Sigmoid colon (tissue), 7 donors: ENCODE results near the gene SOX10. TPM values are rescaled to one million over a fixed set of nuclear protein-coding genes. Genes with fewer than 3 reads are reported as not detected.
A peak's percentile ranks its signal among the peaks of the same experiment; 100 is the strongest.
"Not testable (repeated sequence)": the region's sequence is repeated elsewhere in the genome, so short reads cannot be mapped to it uniquely, and the experiment has no call there.

Experiments used
- DNase-seq: peaks from one replicate; pipeline ENCODE4 v3.0.0-alpha.2; 2019
- H3K27ac ChIP-seq, 4 donors: fragments of 200-600 bp; sonication (generic); one replicate each; pipeline ENCODE4 v1.5.1; 2016 to 2019; ENCODE audit warnings: mild to moderate bottlenecking in 1 of 4
- H3K27me3 ChIP-seq, 3 donors: fragments of 200-600 bp; sonication (generic); one replicate each; pipeline ENCODE4 v1.5.1; 2019; ENCODE audit warnings: mild to moderate bottlenecking in 1 of 3
- H3K36me3 ChIP-seq, 4 donors: fragments of 200-600 bp; sonication (generic); one replicate each; pipeline ENCODE4 v1.5.1; 2016 to 2019
- H3K4me1 ChIP-seq, 4 donors: fragments of 200-600 bp; sonication (generic); one replicate each; pipeline ENCODE4 v1.5.1; 2017 to 2019
- H3K4me3 ChIP-seq, 4 donors: fragments of 200-600 bp; sonication (generic); one replicate each; pipeline ENCODE4 v1.5.1; 2017 to 2019; ENCODE audit warnings: mild to moderate bottlenecking in 2 of 4, moderate library complexity in 1 of 4
- H3K9me3 ChIP-seq, 4 donors: fragments of 200-600 bp in 3 of 4; sonication (generic) in 3 of 4; one replicate each; pipeline versions ENCODE4 v1.5.1 to v1.6.1; 2013 to 2019
- EP300 ChIP-seq, 4 donors: sonication (generic); formaldehyde crosslinking; IDR thresholded peaks; one replicate each; pipeline ENCODE4 v1.6.1; 2017; ENCODE audit warnings: antibody characterized with exemption in 4 of 4
- POLR2A ChIP-seq, 2 donors: fragments of 450-650 bp; IDR thresholded peaks; one replicate each; pipeline ENCODE4 v1.6.1; 2016; ENCODE audit warnings: antibody characterized with exemption in 2 of 2, mild to moderate bottlenecking in 2 of 2, moderate library complexity in 2 of 2
- POLR2AphosphoS5 ChIP-seq, 4 donors: sonication (generic); formaldehyde crosslinking; IDR thresholded peaks; one replicate each; pipeline ENCODE4 v1.6.1; 2017; ENCODE audit warnings: antibody characterized with exemption in 4 of 4
- WGBS, 2 donors: extraction: QIAGEN DNeasy Blood & Tissue Kit; methylation state at CpG; one replicate each; pipeline ENCODE4 v1.1.7; 2013; 5-methylcytosine and 5-hydroxymethylcytosine counted together
- intact Hi-C: fragments of 100-400 bp; cut with DNase I; formaldehyde crosslinking; loops from one replicate; pipeline ENCODE4 v1.15.1; 2023
- polyA plus RNA-seq, 3 donors: library from polyadenylated mRNA; stranded (reverse); fragments of 200-250 nt; gene quantifications; one replicate each; pipeline ENCODE4 v1.2.3, GENCODE V29; 2013
- total RNA-seq, 4 donors: library from RNA; depleted of rRNA; stranded (reverse); fragments of >200 nt; gene quantifications; one replicate each; pipeline ENCODE4 v1.1.0, GENCODE V29; 2016
- TF ChIP-seq, protein P1 (sequence below), 4 experiments: fragments of 450-650 bp in 3 of 4; fragments of 200-600 bp in 1 of 4; IDR thresholded peaks; one replicate each; pipeline ENCODE4 v1.5.1; 2016 to 2019; ENCODE audit warnings: antibody characterized with exemption in 4 of 4, mild to moderate bottlenecking in 3 of 4, moderate library complexity in 2 of 4
- donor health status: healthy with polysubstance abuse.
- donor health status: Bipolar disorder and iron deficiency.
- donor health status: healthy.

The SOX10 gene
- total and polyA plus RNA-seq, 7 donors: 0.23 to 17.5 (median 3.8) TPM

DNA sequence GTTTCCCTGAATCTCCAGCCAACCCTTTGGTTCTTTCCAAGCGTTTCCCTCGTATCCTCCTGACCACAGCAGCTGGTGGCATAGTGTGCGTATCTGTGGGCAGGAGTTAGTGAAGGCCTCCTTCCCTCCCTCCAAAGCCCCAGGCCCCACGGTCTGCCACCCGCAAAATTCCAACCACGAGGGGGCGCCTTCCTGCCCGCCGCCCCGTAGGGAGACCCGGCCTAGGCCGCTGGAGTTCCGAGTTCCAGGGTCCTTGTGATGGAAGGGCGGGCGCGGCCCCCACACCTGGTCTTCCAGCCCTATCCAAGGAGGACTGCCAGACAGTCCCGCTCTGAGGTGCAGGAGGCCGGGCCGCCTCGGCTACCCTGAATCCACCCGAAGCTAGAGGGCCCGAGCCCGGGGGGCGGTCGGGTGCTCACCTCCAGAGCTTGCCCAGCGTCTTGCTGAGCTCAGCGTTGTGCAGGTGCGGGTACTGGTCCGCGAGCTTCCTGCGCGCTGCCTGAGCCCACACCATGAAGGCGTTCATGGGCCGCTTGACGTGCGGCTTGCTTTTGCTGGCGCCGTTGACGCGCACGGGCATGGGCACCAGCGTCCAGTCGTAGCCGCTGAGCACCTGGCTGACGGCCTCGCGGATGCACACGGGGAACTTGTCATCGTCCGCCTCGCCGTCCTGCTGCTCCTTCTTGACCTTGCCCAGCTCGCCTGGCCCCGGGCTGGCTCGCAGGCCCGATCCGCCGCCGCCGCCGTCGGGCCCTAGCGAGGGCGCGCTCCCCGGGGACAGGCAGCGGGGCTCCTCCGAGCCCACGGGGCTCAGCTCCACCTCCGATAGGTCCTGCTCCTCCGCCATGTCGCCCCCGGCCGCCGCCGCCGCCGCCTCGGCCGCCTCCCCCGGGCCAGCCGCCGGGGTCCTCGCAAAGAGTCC, 1.2 kb downstream of the SOX10 start:
- TF ChIP-seq, protein P1, sequence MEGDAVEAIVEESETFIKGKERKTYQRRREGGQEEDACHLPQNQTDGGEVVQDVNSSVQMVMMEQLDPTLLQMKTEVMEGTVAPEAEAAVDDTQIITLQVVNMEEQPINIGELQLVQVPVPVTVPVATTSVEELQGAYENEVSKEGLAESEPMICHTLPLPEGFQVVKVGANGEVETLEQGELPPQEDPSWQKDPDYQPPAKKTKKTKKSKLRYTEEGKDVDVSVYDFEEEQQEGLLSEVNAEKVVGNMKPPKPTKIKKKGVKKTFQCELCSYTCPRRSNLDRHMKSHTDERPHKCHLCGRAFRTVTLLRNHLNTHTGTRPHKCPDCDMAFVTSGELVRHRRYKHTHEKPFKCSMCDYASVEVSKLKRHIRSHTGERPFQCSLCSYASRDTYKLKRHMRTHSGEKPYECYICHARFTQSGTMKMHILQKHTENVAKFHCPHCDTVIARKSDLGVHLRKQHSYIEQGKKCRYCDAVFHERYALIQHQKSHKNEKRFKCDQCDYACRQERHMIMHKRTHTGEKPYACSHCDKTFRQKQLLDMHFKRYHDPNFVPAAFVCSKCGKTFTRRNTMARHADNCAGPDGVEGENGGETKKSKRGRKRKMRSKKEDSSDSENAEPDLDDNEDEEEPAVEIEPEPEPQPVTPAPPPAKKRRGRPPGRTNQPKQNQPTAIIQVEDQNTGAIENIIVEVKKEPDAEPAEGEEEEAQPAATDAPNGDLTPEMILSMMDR (IDR thresholded peaks at IDR 0.05): peak in 1 of 4 experiments; percentile 27
- no peak for TF ChIP-seq EP300 (IDR thresholded peaks at IDR 0.05)
- no peak for TF ChIP-seq POLR2A (IDR thresholded peaks at IDR 0.05)
- Histone ChIP-seq H3K36me3 (no peaks in the 10 kb centered on the region), H3K9me3 (no peaks in the 10 kb centered on the region), H3K4me3 (peak overlapping the region; percentile 25 to 42 (median 31)), H3K27me3 (no peaks in the 10 kb centered on the region), H3K27ac (peak overlapping the region; percentile 5 to 57 (median 56)), H3K4me1 (no peaks in the 10 kb centered on the region)
- intact Hi-C loops: no loop called here
- WGBS, 2 donors: 80 to 91% methylated on average over 84 of the region's 84 CpGs
- DNase-seq: no peak

DNA sequence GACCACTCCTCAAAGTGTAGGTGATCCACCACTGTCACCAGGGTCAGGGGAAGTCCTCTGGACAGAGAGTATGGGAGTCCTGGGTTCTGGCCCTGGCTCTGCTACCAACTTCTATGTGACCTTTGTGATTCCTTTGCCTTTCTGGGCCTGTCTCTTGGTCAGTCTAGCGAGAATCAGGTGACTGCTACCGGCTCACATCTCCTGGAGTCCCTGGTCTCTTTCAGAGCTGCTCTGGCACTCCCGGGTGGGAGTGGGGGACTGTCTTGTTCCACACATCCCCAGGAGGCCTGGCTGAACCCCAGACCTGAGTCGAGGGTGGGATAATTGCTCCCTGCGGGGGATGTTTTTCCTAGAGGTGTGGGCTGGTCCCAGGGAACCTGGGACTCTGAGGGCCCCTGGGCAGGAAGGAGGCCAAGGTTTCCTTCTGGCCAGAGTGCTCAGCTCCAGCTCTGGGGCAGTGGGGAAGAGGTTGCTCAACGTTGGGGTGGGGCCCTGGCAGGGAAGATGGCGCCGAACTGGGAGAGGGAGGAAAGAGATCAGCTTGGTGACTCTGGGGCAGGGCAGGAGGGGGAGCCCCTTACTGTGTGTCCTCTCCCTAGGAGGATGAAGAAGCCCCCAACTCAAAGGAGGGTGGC, 2.1 kb downstream of the SOX10 start:
- TF ChIP-seq POLR2A (IDR thresholded peaks at IDR 0.05): no peak
- TF ChIP-seq, protein P1 (IDR thresholded peaks at IDR 0.05): no peak
- no peak for TF ChIP-seq POLR2AphosphoS5 (IDR thresholded peaks at IDR 0.05)
- no peak for TF ChIP-seq EP300 (IDR thresholded peaks at IDR 0.05)
- DNase-seq: no peak
- no peaks in the 10 kb centered on the region for H3K9me3 ChIP-seq
- no peaks in the 10 kb centered on the region for H3K27me3 ChIP-seq
- H3K36me3 ChIP-seq: no peaks in the 10 kb centered on the region
- WGBS, 2 donors: 83 to 88% methylated on average over 8 of the region's 8 CpGs
- intact Hi-C loops: no loop called here
- peak overlapping the region; percentile 25 to 42 (median 31) for H3K4me3 ChIP-seq
- H3K27ac ChIP-seq: peak overlapping the region; percentile 5 to 57 (median 47)
- no peaks in the 10 kb centered on the region for H3K4me1 ChIP-seq

DNA sequence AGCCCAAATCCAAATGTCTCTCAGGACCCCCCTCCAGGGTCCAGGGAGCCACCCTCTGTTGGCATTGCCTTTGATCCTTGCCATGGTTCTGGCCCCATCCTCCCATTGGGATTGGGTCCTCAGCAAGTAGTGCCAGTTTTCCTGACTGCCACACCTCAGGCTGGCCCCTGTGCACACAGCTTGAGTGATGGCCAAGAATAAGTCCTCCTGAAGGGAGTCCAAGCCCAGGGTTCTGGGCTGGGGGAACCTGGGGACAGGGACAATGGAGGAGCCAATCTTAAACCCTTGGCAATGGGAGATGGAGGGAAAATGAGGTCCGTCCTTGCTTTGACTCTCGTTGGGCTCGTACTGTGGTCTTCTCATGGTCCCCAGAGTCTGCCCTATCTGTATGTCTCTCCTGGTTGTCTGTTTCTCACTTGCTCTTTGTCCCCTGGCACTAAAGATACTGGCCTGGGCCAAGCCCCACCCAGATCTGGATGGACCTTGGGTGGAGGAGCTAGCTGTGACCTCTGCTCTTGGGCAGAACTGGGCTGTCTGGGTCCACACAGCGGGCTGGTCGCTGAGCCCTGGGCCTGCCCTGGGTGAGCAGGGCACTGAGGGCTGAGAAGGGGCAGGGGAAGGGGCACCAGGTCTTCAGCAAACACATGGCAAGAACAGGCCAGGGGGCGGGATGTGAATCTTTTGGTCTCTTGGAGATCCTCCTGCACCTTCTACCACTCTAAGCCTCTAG, 2.9 kb downstream of the SOX10 start:
- peak overlapping the region; percentile 7 to 57 (median 47) for H3K27ac ChIP-seq
- DNase-seq: no peak
- TF ChIP-seq POLR2A (IDR thresholded peaks at IDR 0.05) (no peak), POLR2AphosphoS5 (IDR thresholded peaks at IDR 0.05) (no peak), EP300 (IDR thresholded peaks at IDR 0.05) (no peak)
- no peaks in the 10 kb centered on the region for H3K36me3 ChIP-seq
- no peaks in the 10 kb centered on the region for H3K27me3 ChIP-seq
- no peaks in the 10 kb centered on the region for H3K4me1 ChIP-seq
- peak overlapping the region; percentile 8 to 42 (median 30) for H3K4me3 ChIP-seq
- WGBS, 2 donors: 85 to 91% methylated on average over 6 of the region's 6 CpGs
- H3K9me3 ChIP-seq: no peaks in the 10 kb centered on the region
- intact Hi-C loops: no loop called here

DNA sequence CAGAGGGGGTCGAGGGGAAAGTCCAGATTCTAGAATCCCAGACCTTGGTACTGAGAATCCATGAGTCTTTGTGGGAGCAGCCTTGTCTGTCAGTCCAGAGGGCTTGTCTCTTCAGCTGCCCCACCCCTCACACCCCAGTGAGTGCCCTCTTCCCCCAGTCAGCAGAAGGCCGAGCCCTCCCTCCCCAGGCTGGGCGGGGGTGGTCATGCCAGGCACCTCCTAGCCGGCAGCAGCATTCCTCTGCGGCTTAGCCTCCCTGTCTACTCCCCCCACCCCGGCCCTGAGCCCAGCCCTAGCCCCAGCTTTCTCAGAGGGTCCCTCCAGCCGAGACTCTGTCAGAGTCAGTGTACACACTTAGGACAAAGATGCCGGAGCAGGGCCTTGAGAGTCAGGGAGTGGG, 4.6 kb downstream of the SOX10 start:
- Histone ChIP-seq H3K36me3 (peaks cover 0 to 8% (median 3%) of the 10 kb centered on the region in 4 donors), H3K9me3 (no peaks in the 10 kb centered on the region), H3K27me3 (no peaks in the 10 kb centered on the region), H3K27ac (peak overlapping the region in 2 of 4 donors; percentile 25 to 35), H3K4me1 (no peaks in the 10 kb centered on the region), H3K4me3 (peak overlapping the region in 3 of 4 donors; percentile 22 to 42 (median 36))
- no peak for DNase-seq
- WGBS, 2 donors: 84 to 85% methylated on average over 8 of the region's 8 CpGs
- TF ChIP-seq POLR2A (IDR thresholded peaks at IDR 0.05) (no peak), POLR2AphosphoS5 (IDR thresholded peaks at IDR 0.05) (peak in 1 of 4 donors; percentile 34)
- intact Hi-C loops: no loop called here

DNA sequence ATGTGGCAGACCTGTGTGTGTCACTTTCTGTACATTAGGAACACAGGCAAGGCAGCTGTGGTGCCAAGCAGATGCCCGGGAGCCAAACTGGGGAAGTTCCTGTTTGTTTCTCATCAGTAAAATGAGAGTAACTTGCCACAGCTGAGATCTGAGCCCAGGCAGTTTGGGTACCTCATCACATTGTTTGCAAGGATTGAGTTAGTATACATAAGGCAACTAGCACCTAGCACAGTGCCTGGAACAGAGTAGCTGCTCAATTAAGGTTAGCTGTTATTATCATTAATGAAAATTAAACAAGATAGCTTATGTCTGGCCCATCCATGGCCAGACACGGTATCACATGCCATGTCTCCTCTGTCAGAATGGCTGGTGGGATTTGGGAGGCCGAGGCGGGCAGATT, 7.8 kb downstream of the SOX10 start:
- Histone ChIP-seq H3K4me1 (no peaks in the 10 kb centered on the region), H3K9me3 (no peaks in the 10 kb centered on the region), H3K36me3 (peaks cover 0 to 12% (median 4%) of the 10 kb centered on the region in 4 donors), H3K4me3 (no peak overlapping the region), H3K27ac (no peak overlapping the region), H3K27me3 (no peaks in the 10 kb centered on the region)
- DNase-seq: no peak
- intact Hi-C loops: no loop called here
- WGBS, 2 donors: 86 to 94% methylated on average over 4 of the region's 4 CpGs
- no peak for TF ChIP-seq POLR2AphosphoS5 (IDR thresholded peaks at IDR 0.05)
- TF ChIP-seq EP300 (IDR thresholded peaks at IDR 0.05): no peak
- no peak for TF ChIP-seq POLR2A (IDR thresholded peaks at IDR 0.05)
- TF ChIP-seq, protein P1 (IDR thresholded peaks at IDR 0.05): no peak

DNA sequence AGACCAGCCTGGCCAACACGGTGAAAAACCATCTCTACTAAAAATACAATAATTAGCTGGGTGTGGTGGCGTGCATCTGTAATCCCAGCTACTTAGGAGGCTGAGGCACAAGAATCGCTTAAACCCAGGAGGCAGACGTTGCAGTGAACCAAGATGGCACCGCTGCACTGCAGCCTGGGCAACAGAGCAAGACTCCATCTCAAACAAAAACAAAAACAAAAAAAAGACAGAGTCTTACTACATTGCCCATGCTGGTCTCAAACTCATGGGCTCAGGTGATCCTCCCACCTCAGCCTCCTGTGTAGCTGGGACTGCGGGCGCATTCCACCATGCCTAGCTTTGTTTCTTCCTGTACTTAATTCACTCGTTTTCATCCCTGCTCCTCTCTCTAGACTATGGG, 8.3 kb downstream of the SOX10 start:
- H3K27ac ChIP-seq, DNase-seq, H3K4me3 ChIP-seq, H3K4me1 ChIP-seq, H3K27me3 ChIP-seq, intact Hi-C loops, H3K9me3 ChIP-seq: not testable (repeated sequence)
- WGBS, 2 donors: 95% methylated on average over 8 of the region's 8 CpGs
- H3K36me3 ChIP-seq: peaks cover 0 to 12% (median 4%) of the 10 kb centered on the region in 4 donors
